Measurements from ENCODE around the gene DAAM2.
A peak's percentile ranks its signal among the peaks of the same experiment; 100 is the strongest.

The DAAM2 gene

DNA sequence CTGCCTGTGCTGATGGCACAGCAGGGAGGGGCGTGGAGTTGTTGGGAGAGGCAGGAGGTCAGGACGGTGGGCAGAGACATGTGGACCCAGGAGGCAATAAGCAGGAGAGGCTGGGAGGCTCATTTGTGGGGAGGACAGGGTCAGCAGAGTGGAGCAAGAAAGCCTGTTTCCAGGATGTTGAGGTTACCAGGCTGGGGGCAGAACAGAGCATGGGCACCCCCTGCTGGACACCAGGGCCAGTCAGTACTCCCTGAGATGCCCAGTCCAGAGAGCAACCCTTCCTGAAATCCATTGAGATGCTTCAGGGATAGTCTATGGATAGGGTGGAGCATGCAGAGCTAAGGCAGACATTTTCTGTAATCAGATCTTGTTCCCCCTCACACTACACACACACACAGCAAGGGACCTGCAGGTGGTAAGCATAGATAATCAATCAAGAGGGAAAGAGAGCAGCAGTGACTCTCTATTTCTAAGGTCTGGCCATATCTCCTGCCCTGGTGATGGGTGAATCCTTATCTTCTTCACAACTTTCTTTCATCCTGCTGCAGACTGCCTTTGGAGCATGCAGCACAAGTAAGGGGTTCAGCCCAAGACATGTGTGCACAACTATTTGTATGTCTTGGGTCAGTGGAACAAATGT is 100.4 kb downstream of the DAAM2 start:
- TF ChIP-seq, protein P1, sequence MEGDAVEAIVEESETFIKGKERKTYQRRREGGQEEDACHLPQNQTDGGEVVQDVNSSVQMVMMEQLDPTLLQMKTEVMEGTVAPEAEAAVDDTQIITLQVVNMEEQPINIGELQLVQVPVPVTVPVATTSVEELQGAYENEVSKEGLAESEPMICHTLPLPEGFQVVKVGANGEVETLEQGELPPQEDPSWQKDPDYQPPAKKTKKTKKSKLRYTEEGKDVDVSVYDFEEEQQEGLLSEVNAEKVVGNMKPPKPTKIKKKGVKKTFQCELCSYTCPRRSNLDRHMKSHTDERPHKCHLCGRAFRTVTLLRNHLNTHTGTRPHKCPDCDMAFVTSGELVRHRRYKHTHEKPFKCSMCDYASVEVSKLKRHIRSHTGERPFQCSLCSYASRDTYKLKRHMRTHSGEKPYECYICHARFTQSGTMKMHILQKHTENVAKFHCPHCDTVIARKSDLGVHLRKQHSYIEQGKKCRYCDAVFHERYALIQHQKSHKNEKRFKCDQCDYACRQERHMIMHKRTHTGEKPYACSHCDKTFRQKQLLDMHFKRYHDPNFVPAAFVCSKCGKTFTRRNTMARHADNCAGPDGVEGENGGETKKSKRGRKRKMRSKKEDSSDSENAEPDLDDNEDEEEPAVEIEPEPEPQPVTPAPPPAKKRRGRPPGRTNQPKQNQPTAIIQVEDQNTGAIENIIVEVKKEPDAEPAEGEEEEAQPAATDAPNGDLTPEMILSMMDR (IDR thresholded peaks at IDR 0.05; ENCODE audit: extremely low read depth, insufficient read depth, missing control alignments), result peak; percentile 68
- in situ Hi-C loops (cut with MboI; ENCODE audit: low pct_unique_long_range_greater_than_20kb, low sequenced_read_pairs, unreplicated experiment), result no loop called here
- DNase-seq (ENCODE audit: low spot score), result peak; percentile 61

DNA sequence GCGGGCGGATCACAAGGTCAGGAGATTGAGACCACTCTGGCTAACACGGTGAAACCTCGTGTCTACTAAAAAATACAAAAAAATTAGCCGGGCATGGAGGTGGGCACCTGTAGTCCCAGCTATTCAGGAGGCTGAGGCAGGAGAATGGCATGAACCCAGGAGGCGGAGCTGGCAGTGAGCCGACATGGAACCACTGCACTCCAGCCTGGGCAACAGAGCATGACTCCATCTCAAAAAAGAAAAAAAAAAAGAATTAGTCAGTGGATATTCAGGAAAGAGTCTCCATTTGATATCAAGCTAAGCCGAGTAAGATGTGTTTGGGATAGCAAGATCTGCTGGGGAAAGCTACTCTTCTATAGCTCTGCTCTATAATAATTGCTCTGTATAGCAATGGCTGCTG is 101.1 kb downstream of the DAAM2 start:
- DNase-seq (ENCODE audit: low spot score), result no peak
- TF ChIP-seq, protein P1 (IDR thresholded peaks at IDR 0.05; ENCODE audit: extremely low read depth, insufficient read depth, missing control alignments), result no peak
- in situ Hi-C loops (cut with MboI; ENCODE audit: low pct_unique_long_range_greater_than_20kb, low sequenced_read_pairs, unreplicated experiment), result no loop called here

- no peak for DNase-seq (ENCODE audit: low spot score)
- TF ChIP-seq, protein P1 (IDR thresholded peaks at IDR 0.05; ENCODE audit: extremely low read depth, insufficient read depth, missing control alignments), result no peak
- in situ Hi-C loops (cut with MboI; ENCODE audit: low pct_unique_long_range_greater_than_20kb, low sequenced_read_pairs, unreplicated experiment), result no loop called here
Measured at GRCh38 chr6:39896701-39897100, 104.5 kb downstream of the DAAM2 start.

DNA sequence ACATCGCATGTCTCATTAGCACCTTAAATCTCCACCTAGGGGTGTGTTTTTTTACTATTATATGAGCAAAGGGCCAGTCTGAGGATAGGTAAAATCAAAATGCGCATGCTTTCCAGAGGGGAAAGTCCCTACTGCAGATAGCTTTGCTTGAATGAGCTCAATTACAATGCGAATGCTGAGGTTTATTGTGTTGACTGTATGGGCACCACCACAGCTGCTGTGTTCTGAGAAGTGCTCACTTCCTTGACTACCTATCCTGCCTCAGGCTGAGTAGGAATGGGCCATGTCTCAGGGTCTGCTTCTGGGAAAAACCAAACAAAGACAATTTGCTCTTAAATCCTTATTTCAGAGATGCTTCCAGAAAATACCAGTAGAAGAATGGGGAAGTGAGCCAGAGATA is 105.5 kb downstream of the DAAM2 start:
- in situ Hi-C loops (cut with MboI; ENCODE audit: low pct_unique_long_range_greater_than_20kb, low sequenced_read_pairs, unreplicated experiment), result no loop called here
- no peak for DNase-seq (ENCODE audit: low spot score)
- TF ChIP-seq, protein P1 (IDR thresholded peaks at IDR 0.05; ENCODE audit: extremely low read depth, insufficient read depth, missing control alignments), result no peak

- in situ Hi-C loops (cut with MboI; ENCODE audit: low pct_unique_long_range_greater_than_20kb, low sequenced_read_pairs, unreplicated experiment), result no loop called here
- TF ChIP-seq, protein P1 (IDR thresholded peaks at IDR 0.05; ENCODE audit: extremely low read depth, insufficient read depth, missing control alignments), result no peak
Measured at GRCh38 chr6:39898625-39899024, 106.4 kb downstream of the DAAM2 start.

GRCh38 chr6:39899554-39900295 is 107.5 kb downstream of the DAAM2 start:
- in situ Hi-C loops (cut with MboI; ENCODE audit: low pct_unique_long_range_greater_than_20kb, low sequenced_read_pairs, unreplicated experiment), result no loop called here
- TF ChIP-seq, protein P1 (IDR thresholded peaks at IDR 0.05; ENCODE audit: extremely low read depth, insufficient read depth, missing control alignments), result no peak
- DNase-seq (ENCODE audit: low spot score), result no peak

More at GRCh38 chr6:39898625-39899024, 106.4 kb downstream of the DAAM2 start:
- DNase-seq (ENCODE audit: low spot score), result no peak
